Measurements from ENCODE around the gene CAPN2. TPM values are rescaled to one million over a fixed set of nuclear protein-coding genes. Genes with fewer than 3 reads are reported as not detected.

Gene CAPN2
- total RNA-seq, 2 experiments from 2014 or later, result not detected

DNA sequence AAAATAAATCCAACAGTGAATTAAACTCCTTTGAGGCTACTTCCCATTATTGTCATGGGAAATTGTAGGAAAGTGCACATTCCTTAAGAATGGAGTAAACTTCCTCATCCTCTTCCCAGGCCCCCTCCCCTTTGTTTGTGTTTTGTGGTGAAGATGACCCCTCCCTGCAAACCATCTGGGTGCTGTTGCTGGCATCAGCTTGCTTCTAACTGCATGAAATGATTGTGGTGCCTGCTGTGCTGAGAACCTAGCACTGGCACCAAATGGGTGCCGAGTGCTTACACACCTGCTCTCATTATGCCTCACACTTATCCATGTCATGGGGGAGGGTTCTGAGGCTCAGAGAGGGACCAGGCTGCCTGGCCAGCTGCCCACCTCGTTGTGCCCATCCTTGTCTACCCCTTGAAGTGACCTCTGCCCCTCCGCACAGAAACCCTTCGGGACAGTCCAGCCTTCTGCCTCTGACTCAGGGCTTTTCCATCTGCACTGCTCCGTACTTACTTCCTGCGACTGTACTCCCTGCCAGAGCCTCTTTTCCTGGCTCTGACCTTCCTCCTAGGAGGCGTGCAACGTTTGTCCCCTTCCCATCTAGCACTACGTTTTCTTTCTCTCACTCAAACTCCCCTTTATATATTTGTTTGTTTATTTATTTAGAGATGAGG, 30.6 kb downstream of the CAPN2 start:
- TF ChIP-seq, protein P1, sequence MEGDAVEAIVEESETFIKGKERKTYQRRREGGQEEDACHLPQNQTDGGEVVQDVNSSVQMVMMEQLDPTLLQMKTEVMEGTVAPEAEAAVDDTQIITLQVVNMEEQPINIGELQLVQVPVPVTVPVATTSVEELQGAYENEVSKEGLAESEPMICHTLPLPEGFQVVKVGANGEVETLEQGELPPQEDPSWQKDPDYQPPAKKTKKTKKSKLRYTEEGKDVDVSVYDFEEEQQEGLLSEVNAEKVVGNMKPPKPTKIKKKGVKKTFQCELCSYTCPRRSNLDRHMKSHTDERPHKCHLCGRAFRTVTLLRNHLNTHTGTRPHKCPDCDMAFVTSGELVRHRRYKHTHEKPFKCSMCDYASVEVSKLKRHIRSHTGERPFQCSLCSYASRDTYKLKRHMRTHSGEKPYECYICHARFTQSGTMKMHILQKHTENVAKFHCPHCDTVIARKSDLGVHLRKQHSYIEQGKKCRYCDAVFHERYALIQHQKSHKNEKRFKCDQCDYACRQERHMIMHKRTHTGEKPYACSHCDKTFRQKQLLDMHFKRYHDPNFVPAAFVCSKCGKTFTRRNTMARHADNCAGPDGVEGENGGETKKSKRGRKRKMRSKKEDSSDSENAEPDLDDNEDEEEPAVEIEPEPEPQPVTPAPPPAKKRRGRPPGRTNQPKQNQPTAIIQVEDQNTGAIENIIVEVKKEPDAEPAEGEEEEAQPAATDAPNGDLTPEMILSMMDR (conservative IDR thresholded peaks at IDR 0.05; ENCODE audit: low read length), result no peak
- no peak for TF ChIP-seq EZH2phosphoT487 (IDR thresholded peaks at IDR 0.05; ENCODE audit: borderline replicate concordance, low read depth, low read length)
- H3K9me2 ChIP-seq (ENCODE audit: insufficient read depth, low read length), result no peaks in the 10 kb centered on the region
- H3K36me3 ChIP-seq (ENCODE audit: insufficient read depth, low read length), result no peaks in the 10 kb centered on the region
- no TSS peak for BruUV-seq (replicated peaks)
- H3K4me2 ChIP-seq (ENCODE audit: low read length), result no peak overlapping the region
- no peak overlapping the region for H3K4me3 ChIP-seq (ENCODE audit: low read depth, low read length, poor library complexity, severe bottlenecking)
- H3K4me1 ChIP-seq (ENCODE audit: insufficient read depth, low read length, poor library complexity, severe bottlenecking), result no peaks in the 10 kb centered on the region
- CTCF ChIA-PET (ENCODE audit: unreplicated experiment), result no interaction called here
- DNase-seq (ENCODE audit: low spot score), result no peak
- POLR2A ChIA-PET, result no interaction called here
- intact Hi-C loops (cut with micrococcal nuclease; ENCODE audit: unreplicated experiment), result no loop called here
- no peaks in the 10 kb centered on the region for H4K20me1 ChIP-seq (ENCODE audit: insufficient read depth, low read length)
- H3K79me2 ChIP-seq (ENCODE audit: insufficient read depth, low read depth, low read length), result no peaks in the 10 kb centered on the region
- H3K9me3 ChIP-seq (ENCODE audit: low read length), result no peaks in the 10 kb centered on the region
- no peak overlapping the region for H3K27ac ChIP-seq (ENCODE audit: low read depth, low read length, poor library complexity, severe bottlenecking)
- no peak overlapping the region for H2AFZ ChIP-seq (ENCODE audit: low read length)

GRCh38 chr1:223745731-223746130, 33.4 kb downstream of the CAPN2 start:
- H2AFZ ChIP-seq (ENCODE audit: low read length), result no peak overlapping the region
- no peaks in the 10 kb centered on the region for H3K9me2 ChIP-seq (ENCODE audit: insufficient read depth, low read length)
- POLR2A ChIA-PET, result no interaction called here
- no peaks in the 10 kb centered on the region for H4K20me1 ChIP-seq (ENCODE audit: insufficient read depth, low read length)
- intact Hi-C loops (cut with micrococcal nuclease; ENCODE audit: unreplicated experiment), result no loop called here
- H3K9me3 ChIP-seq (ENCODE audit: low read length), result no peaks in the 10 kb centered on the region
- no peak overlapping the region for H3K4me2 ChIP-seq (ENCODE audit: low read length)
- no peaks in the 10 kb centered on the region for H3K36me3 ChIP-seq (ENCODE audit: insufficient read depth, low read length)
- H3K4me1 ChIP-seq (ENCODE audit: insufficient read depth, low read length, poor library complexity, severe bottlenecking), result no peaks in the 10 kb centered on the region
- H3K27ac ChIP-seq (ENCODE audit: low read depth, low read length, poor library complexity, severe bottlenecking), result no peak overlapping the region
- H3K4me3 ChIP-seq (ENCODE audit: low read depth, low read length, poor library complexity, severe bottlenecking), result no peak overlapping the region
- no TSS peak for BruUV-seq (replicated peaks)
- no peak for DNase-seq (ENCODE audit: low spot score)
- TF ChIP-seq, protein P1 (conservative IDR thresholded peaks at IDR 0.05; ENCODE audit: low read length), result no peak
- TF ChIP-seq EZH2phosphoT487 (IDR thresholded peaks at IDR 0.05; ENCODE audit: borderline replicate concordance, low read depth, low read length), result no peak
- CTCF ChIA-PET (ENCODE audit: unreplicated experiment), result interaction anchor here (1.0 kb wide), 1 partner anchor 11 kb away, joined by 3 read pairs; no protein-coding TSS in a partner anchor
- no peaks in the 10 kb centered on the region for H3K79me2 ChIP-seq (ENCODE audit: insufficient read depth, low read depth, low read length)

- no peak overlapping the region for H3K4me2 ChIP-seq (ENCODE audit: low read length)
- no peak overlapping the region for H3K4me3 ChIP-seq (ENCODE audit: low read depth, low read length, poor library complexity, severe bottlenecking)
- H2AFZ ChIP-seq (ENCODE audit: low read length), result no peak overlapping the region
- POLR2A ChIA-PET, result interaction anchor here (0.6 kb wide), 1 partner anchor 19 kb away, joined by 4 read pairs; no protein-coding TSS in a partner anchor
- CTCF ChIA-PET (ENCODE audit: unreplicated experiment), result no interaction called here
- no peaks in the 10 kb centered on the region for H3K79me2 ChIP-seq (ENCODE audit: insufficient read depth, low read depth, low read length)
- no peak for TF ChIP-seq EZH2phosphoT487 (IDR thresholded peaks at IDR 0.05; ENCODE audit: borderline replicate concordance, low read depth, low read length)
- TF ChIP-seq, protein P1 (conservative IDR thresholded peaks at IDR 0.05; ENCODE audit: low read length), result no peak
- H3K27ac ChIP-seq (ENCODE audit: low read depth, low read length, poor library complexity, severe bottlenecking), result no peak overlapping the region
- intact Hi-C loops (cut with micrococcal nuclease; ENCODE audit: unreplicated experiment), result no loop called here
- DNase-seq (ENCODE audit: low spot score), result no peak
- no peaks in the 10 kb centered on the region for H3K9me2 ChIP-seq (ENCODE audit: insufficient read depth, low read length)
- H3K36me3 ChIP-seq (ENCODE audit: insufficient read depth, low read length), result no peaks in the 10 kb centered on the region
- no TSS peak for BruUV-seq (replicated peaks)
- H4K20me1 ChIP-seq (ENCODE audit: insufficient read depth, low read length), result no peaks in the 10 kb centered on the region
- H3K4me1 ChIP-seq (ENCODE audit: insufficient read depth, low read length, poor library complexity, severe bottlenecking), result no peaks in the 10 kb centered on the region
- no peaks in the 10 kb centered on the region for H3K9me3 ChIP-seq (ENCODE audit: low read length)
Observed at GRCh38 chr1:223747838-223748335, 35.5 kb downstream of the CAPN2 start.

Measured in OCI-LY7 (cell line).